NCI-H69 (cell line): ENCODE measurements around the gene MFAP5.
"Not testable (repeated sequence)": the region's sequence is repeated elsewhere in the genome, so short reads cannot be mapped to it uniquely, and the experiment has no call there.

Experiments used
- DNase-seq: peaks from one replicate; lab custom pipeline; 2025; lab: John Stamatoyannopoulos, UW

MFAP5 gene

GRCh38 chr12:8629486-8630033, 33.1 kb downstream of the MFAP5 start:
- no peak for DNase-seq

- DNase-seq, result no peak
These were observed 33.9 kb downstream of the MFAP5 start for GRCh38 chr12:8628731-8629130.

- DNase-seq, result not testable (repeated sequence)
These were observed 37.9 kb downstream of the MFAP5 start for GRCh38 chr12:8624750-8625149.

- no peak for DNase-seq
These were observed 40.0 kb downstream of the MFAP5 start for GRCh38 chr12:8622646-8623045.

GRCh38 chr12:8615206-8615605, 47.4 kb downstream of the MFAP5 start:
- no peak for DNase-seq

GRCh38 chr12:8613881-8614280, 48.7 kb downstream of the MFAP5 start:
- DNase-seq, result not testable (repeated sequence)

GRCh38 chr12:8612629-8613028, 50.0 kb downstream of the MFAP5 start, which contains the start of gene AICDA:
Gene AICDA (minus strand): TSS chr12:8612859. CDS start chr12:8612767, 92 bp downstream.
- DNase-seq, result no peak

GRCh38 chr12:8609061-8609570, 53.5 kb downstream of the MFAP5 start:
- peak; percentile 22 for DNase-seq

GRCh38 chr12:8606890-8607289, 55.7 kb downstream of the MFAP5 start:
- DNase-seq, result no peak

GRCh38 chr12:8605057-8605456, 57.6 kb downstream of the MFAP5 start:
- DNase-seq, result no peak

GRCh38 chr12:8603856-8604255, 58.8 kb downstream of the MFAP5 start:
- no peak for DNase-seq

- DNase-seq, result no peak
These were observed 59.3 kb downstream of the MFAP5 start for GRCh38 chr12:8603286-8603685.

- DNase-seq, result no peak
These were observed 66.1 kb downstream of the MFAP5 start for GRCh38 chr12:8596561-8596960.
